Caco-2 (cell line): ENCODE data around the gene DGKA. TPM values are rescaled to one million over a fixed set of nuclear protein-coding genes. Genes with fewer than 3 reads are reported as not detected.
"Not testable (repeated sequence)": the region's sequence is repeated elsewhere in the genome, so short reads cannot be mapped to it uniquely, and the experiment has no call there.

Experiments used
- BruUV-seq: library from RNA; stranded (reverse); fragments of 400-500 nt; replicated peaks from 2 replicates; lab custom pipeline; 2021; lab: Mats Ljungman, UMichigan
- CTCF ChIA-PET: fragments of 300-600 bp; sonication (Branson Sonifier 250); formaldehyde crosslinking; loops from one replicate; lab custom pipeline; 2022; ENCODE audit warnings: antibody characterized with exemption; lab: Charles Lee
- POLR2A ChIA-PET: fragments of 300-600 bp; sonication (Branson Sonifier 250); formaldehyde crosslinking; loops from one replicate; lab custom pipeline; 2022; ENCODE audit warnings: antibody characterized with exemption; lab: Charles Lee
- DNase-seq, 2 experiments: peaks; one replicate each; pipeline versions ENCODE4 v3.0.0 to v3.0.0-alpha.2; 2020 to 2022
- H3K27me3 ChIP-seq: replicated peaks from 2 replicates; pipeline ENCODE4 v1.6.0; 2011; ENCODE audit warnings: low read length; ENCODE audit not compliant: control insufficient read depth, insufficient read depth
- H3K36me3 ChIP-seq: 2 replicates; pipeline ENCODE4 v1.5.1; 2011; ENCODE audit warnings: low read length; ENCODE audit not compliant: control insufficient read depth, insufficient read depth
- H3K4me1 ChIP-seq: fragments of 250-450 bp; sonication (Bioruptor Pico); 2 replicates; pipeline ENCODE4 v1.5.1; 2020; ENCODE audit warnings: mild to moderate bottlenecking
- H3K4me3 ChIP-seq: 2 replicates; pipeline ENCODE4 v1.5.1; 2011; ENCODE audit warnings: low read depth, mild to moderate bottlenecking, control low read depth, low read length
- H3K9me3 ChIP-seq: fragments of 250-450 bp; sonication (Bioruptor Pico); 2 replicates; pipeline ENCODE4 v1.5.1; 2020; ENCODE audit warnings: mild to moderate bottlenecking, moderate library complexity
- H3K27ac Mint-ChIP-seq: one replicate; pipeline ENCODE4 v1.8.0; 2022; ENCODE audit warnings: mixed read lengths; ENCODE audit not compliant: unreplicated experiment
- H3K27me3 Mint-ChIP-seq: one replicate; pipeline ENCODE4 v1.8.0; 2022; ENCODE audit warnings: mixed read lengths; ENCODE audit not compliant: insufficient read depth, unreplicated experiment
- H3K36me3 Mint-ChIP-seq: one replicate; pipeline ENCODE4 v1.8.0; 2022; ENCODE audit warnings: mild to moderate bottlenecking, mixed read lengths; ENCODE audit not compliant: insufficient read depth, unreplicated experiment
- H3K4me1 Mint-ChIP-seq: one replicate; pipeline ENCODE4 v1.8.0; 2022; ENCODE audit warnings: low read depth, mixed read lengths; ENCODE audit not compliant: unreplicated experiment
- H3K4me3 Mint-ChIP-seq: one replicate; pipeline ENCODE4 v1.8.0; 2022; ENCODE audit warnings: mild to moderate bottlenecking, moderate library complexity, mixed read lengths; ENCODE audit not compliant: unreplicated experiment
- H3K9me3 Mint-ChIP-seq: one replicate; pipeline ENCODE4 v1.8.0; 2022; ENCODE audit warnings: mixed read lengths; ENCODE audit not compliant: unreplicated experiment
- CTCF ChIP-seq, 2 experiments: fragments of 200-600 bp in 1 of 2; IDR thresholded peaks; 1 replicate in 1 of 2; 2 replicates in 1 of 2; pipeline versions ENCODE4 v1.5.1 to v1.8.0; 2011 to 2022; ENCODE audit warnings: antibody characterized with exemption in 1 of 2, control low read depth in 1 of 2, inconsistent platforms in 1 of 2, low read depth in 1 of 2, low read length in 1 of 2, mild to moderate bottlenecking in 1 of 2, moderate library complexity in 1 of 2; ENCODE audit not compliant: insufficient read depth in 1 of 2, severe bottlenecking in 1 of 2, unreplicated experiment in 1 of 2
- intact Hi-C: fragments of 100-400 bp; cut with micrococcal nuclease; formaldehyde crosslinking; loops from one replicate; pipeline ENCODE4 v1.10.0; 2022; ENCODE audit not compliant: unreplicated experiment
- total RNA-seq: library from RNA; stranded (reverse); gene quantifications from 2 replicates; pipeline ENCODE4 v1.2.3, GENCODE V29; 2022

DGKA gene
- total RNA-seq, 1 experiment from 2014 or later, result 22.2 TPM

DNA sequence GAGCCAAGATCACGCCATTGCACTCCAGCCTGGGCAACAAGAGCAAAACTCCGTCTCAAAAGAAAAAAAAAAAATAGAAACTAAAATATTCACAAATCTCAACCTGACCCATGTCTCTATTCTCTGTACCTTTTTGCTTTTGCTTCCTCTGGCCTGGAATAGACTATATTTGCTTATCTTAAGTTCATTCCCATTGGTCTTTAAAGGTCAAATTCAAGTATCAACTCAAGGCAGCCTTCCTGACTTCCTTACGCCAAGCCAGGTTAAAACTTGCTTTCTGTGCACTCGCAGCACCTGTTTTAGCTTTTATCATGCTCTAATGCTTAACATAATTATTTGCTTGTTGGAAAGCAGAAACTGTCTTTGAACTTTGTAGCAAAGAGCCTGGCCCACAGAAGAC lies 18.1 kb upstream of the DGKA start:
- Histone ChIP-seq H3K4me1 (peaks cover 15% of the 10 kb centered on the region), H3K27me3 (no peaks in the 10 kb centered on the region), H3K36me3 (no peaks in the 10 kb centered on the region), H3K4me3 (no peak overlapping the region), H3K9me3 (no peaks in the 10 kb centered on the region)
- Mint-ChIP-seq H3K27ac (no peak overlapping the region), H3K4me1 (peaks cover 26% of the 10 kb centered on the region), H3K27me3 (no peaks in the 10 kb centered on the region), H3K9me3 (no peaks in the 10 kb centered on the region), H3K36me3 (peaks cover 51% of the 10 kb centered on the region), H3K4me3 (no peak overlapping the region)
- no peak for TF ChIP-seq CTCF (IDR thresholded peaks at IDR 0.05; ENCODE audit: insufficient read depth in 1 of 2, low read depth in 1 of 2, low read length in 1 of 2, severe bottlenecking in 1 of 2, unreplicated experiment in 1 of 2)
- BruUV-seq, result no TSS peak
- POLR2A ChIA-PET, result no interaction called here
- intact Hi-C loops, result no loop called here
- CTCF ChIA-PET, result no interaction called here
- no peak for DNase-seq

GRCh38 chr12:55915482-55915859 lies 15.5 kb upstream of the DGKA start:
- no TSS peak for BruUV-seq
- Histone ChIP-seq H3K36me3 (no peaks in the 10 kb centered on the region; the same call in 1 of the 2 replicates), H3K4me1 (peaks cover 8% of the 10 kb centered on the region; the same call in 1 of the 2 replicates), H3K9me3 (no peaks in the 10 kb centered on the region), H3K4me3 (no peak overlapping the region), H3K27me3 (no peaks in the 10 kb centered on the region)
- peaks cover 11% of the 10 kb centered on the region for H3K4me1 Mint-ChIP-seq
- POLR2A ChIA-PET, result no interaction called here
- intact Hi-C loops, result no loop called here
- H3K9me3 Mint-ChIP-seq, result no peaks in the 10 kb centered on the region
- no peak overlapping the region for H3K4me3 Mint-ChIP-seq
- CTCF ChIA-PET, result interaction anchor here (0.6 kb wide), 1 partner anchor 86 kb away, joined by 8 read pairs; no protein-coding TSS in a partner anchor
- TF ChIP-seq CTCF (IDR thresholded peaks at IDR 0.05; ENCODE audit: insufficient read depth in 1 of 2, low read depth in 1 of 2, low read length in 1 of 2, severe bottlenecking in 1 of 2, unreplicated experiment in 1 of 2), result no peak
- no peak overlapping the region for H3K27ac Mint-ChIP-seq
- no peak for DNase-seq
- no peaks in the 10 kb centered on the region for H3K27me3 Mint-ChIP-seq
- H3K36me3 Mint-ChIP-seq, result peaks cover 55% of the 10 kb centered on the region

DNA sequence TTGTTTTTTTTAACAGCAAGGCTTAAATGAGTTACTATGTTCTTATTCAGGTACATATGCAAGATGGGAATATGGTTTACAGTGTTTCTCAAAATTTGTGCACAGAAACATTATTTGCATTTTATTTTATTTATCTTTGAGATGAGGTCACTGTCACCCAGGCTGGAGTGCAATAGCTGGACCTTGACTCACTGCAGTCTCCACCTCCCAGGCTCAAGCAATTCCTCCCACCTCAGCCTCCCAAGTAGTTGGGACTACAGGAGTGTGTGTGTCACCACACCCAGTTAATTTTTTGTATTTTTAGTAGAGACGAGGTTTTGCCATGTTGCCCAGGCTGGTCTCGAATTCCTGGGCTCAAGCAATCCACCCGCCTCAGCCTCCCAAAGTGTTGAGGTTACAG lies 11.9 kb upstream of the DGKA start:
- H3K36me3 ChIP-seq, BruUV-seq, CTCF ChIA-PET, H3K9me3 ChIP-seq, H3K4me1 Mint-ChIP-seq, intact Hi-C loops, H3K4me1 ChIP-seq, H3K27me3 Mint-ChIP-seq, POLR2A ChIA-PET, H3K4me3 ChIP-seq, H3K4me3 Mint-ChIP-seq, H3K27ac Mint-ChIP-seq, DNase-seq, H3K9me3 Mint-ChIP-seq, H3K27me3 ChIP-seq: not testable (repeated sequence)
- peaks cover 45% of the 10 kb centered on the region for H3K36me3 Mint-ChIP-seq

DNA sequence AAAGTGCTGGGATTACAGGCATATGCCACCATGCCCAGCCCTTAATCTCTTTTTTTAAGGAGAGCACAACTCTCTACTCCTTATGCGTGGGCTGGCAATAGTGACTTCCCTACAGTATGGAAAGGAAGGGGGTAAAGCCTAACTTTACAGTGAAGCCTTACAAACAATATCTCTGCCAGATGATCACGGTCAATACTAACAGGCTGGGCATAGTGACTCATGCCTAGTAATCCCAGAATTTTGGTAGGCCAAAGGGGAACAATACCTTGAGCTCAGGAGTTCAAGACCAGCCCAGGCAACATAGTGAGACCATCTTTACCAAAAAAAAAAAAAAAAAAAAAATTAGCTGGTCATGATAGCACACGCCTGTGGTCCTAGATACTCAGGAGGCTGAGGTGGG lies 8.8 kb upstream of the DGKA start:
- Histone ChIP-seq H3K4me1 (no peaks in the 10 kb centered on the region; the same call in 1 of the 2 replicates), H3K9me3 (no peaks in the 10 kb centered on the region), H3K4me3 (no peak overlapping the region), H3K27me3 (no peaks in the 10 kb centered on the region), H3K36me3 (peaks cover 1% of the 10 kb centered on the region)
- no peaks in the 10 kb centered on the region for H3K27me3 Mint-ChIP-seq
- no peak overlapping the region for H3K4me3 Mint-ChIP-seq
- no peak overlapping the region for H3K27ac Mint-ChIP-seq
- H3K4me1 Mint-ChIP-seq, result peaks cover 12% of the 10 kb centered on the region
- no peak for TF ChIP-seq CTCF (IDR thresholded peaks at IDR 0.05; ENCODE audit: insufficient read depth in 1 of 2, low read depth in 1 of 2, low read length in 1 of 2, severe bottlenecking in 1 of 2, unreplicated experiment in 1 of 2)
- peaks cover 44% of the 10 kb centered on the region for H3K36me3 Mint-ChIP-seq
- no TSS peak for BruUV-seq
- ChIA-PET POLR2A (no interaction called here), CTCF (interaction anchor here (1.0 kb wide), 1 partner anchor 52 kb away, joined by 3 read pairs; no protein-coding TSS in a partner anchor)
- intact Hi-C loops, result no loop called here
- DNase-seq, result no peak
- H3K9me3 Mint-ChIP-seq, result no peaks in the 10 kb centered on the region

DNA sequence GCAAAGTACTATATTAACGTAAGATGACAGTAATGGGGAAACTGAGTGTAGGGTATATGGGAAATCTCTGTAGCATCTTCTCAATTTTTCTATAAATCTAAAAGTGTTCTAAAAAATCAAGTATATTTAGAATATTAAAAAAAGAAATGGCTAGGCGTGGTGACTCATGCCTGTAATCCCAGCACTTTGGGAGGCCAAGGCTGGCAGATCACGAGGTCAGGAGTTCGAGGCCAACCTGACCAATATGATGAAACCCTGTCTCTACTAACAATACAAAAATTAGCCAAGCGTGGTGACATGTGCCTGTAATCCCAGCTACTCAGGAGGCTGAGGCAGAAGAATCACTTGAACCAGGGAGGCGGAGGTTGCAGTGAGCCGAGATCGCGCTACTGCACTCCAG lies 7.3 kb upstream of the DGKA start:
- peaks cover 18% of the 10 kb centered on the region for H3K4me1 Mint-ChIP-seq
- H3K27ac Mint-ChIP-seq, DNase-seq, BruUV-seq, H3K4me3 ChIP-seq, H3K27me3 ChIP-seq, POLR2A ChIA-PET, H3K36me3 ChIP-seq, H3K9me3 Mint-ChIP-seq, H3K9me3 ChIP-seq, CTCF ChIA-PET, intact Hi-C loops, H3K4me1 ChIP-seq, H3K4me3 Mint-ChIP-seq, H3K27me3 Mint-ChIP-seq: not testable (repeated sequence)
- peaks cover 49% of the 10 kb centered on the region for H3K36me3 Mint-ChIP-seq
